Measurements from ENCODE around the gene FAM228B.
"Not testable (repeated sequence)": the region's sequence is repeated elsewhere in the genome, so short reads cannot be mapped to it uniquely, and the experiment has no call there.

Gene FAM228B

GRCh38 chr2:24084386-24085199 lies 38.7 kb upstream of the FAM228B start, which contains the start of gene TP53I3:
TP53I3 (minus strand) TSS chr2:24084834; CDS start chr2:24084326, 508 bp downstream.
- TF ChIP-seq MYC (IDR thresholded peaks at IDR 0.05; ENCODE audit: low read depth, low read length) (no peak), MAX (IDR thresholded peaks at IDR 0.05; ENCODE audit: low read depth, low read length) (no peak), CTCF (IDR thresholded peaks at IDR 0.05; ENCODE audit: low read depth, low read length) (peak; percentile 35)

GRCh38 chr2:24085200-24085489 lies 38.1 kb upstream of the FAM228B start:
- DNase-seq (ENCODE audit: low read depth), result no peak
- no peak for TF ChIP-seq MAX (IDR thresholded peaks at IDR 0.05; ENCODE audit: low read depth, low read length)
- TF ChIP-seq POLR2A (IDR thresholded peaks at IDR 0.05; ENCODE audit: extremely low read depth, insufficient read length), result no peak
- TF ChIP-seq CTCF (IDR thresholded peaks at IDR 0.05; ENCODE audit: low read depth, low read length), result no peak
- no peak for TF ChIP-seq MYC (IDR thresholded peaks at IDR 0.05; ENCODE audit: low read depth, low read length)
- no peak overlapping the region for H3K4me3 ChIP-seq (ENCODE audit: low read depth, low read length)

More at GRCh38 chr2:24084386-24085199, 38.7 kb upstream of the FAM228B start, which contains the start of gene TP53I3:
- no peak within 1 kb of the TSS for H3K4me3 ChIP-seq (ENCODE audit: low read depth, low read length)
- DNase-seq (ENCODE audit: low read depth), result peak; percentile 52

- no peak overlapping the region for H3K4me3 ChIP-seq (ENCODE audit: low read depth, low read length)
- DNase-seq (ENCODE audit: low read depth), result no peak
- TF ChIP-seq MYC (IDR thresholded peaks at IDR 0.05; ENCODE audit: low read depth, low read length) (no peak), POLR2A (IDR thresholded peaks at IDR 0.05; ENCODE audit: extremely low read depth, insufficient read length) (no peak), CTCF (IDR thresholded peaks at IDR 0.05; ENCODE audit: low read depth, low read length) (no peak), MAX (IDR thresholded peaks at IDR 0.05; ENCODE audit: low read depth, low read length) (no peak)
Observed at GRCh38 chr2:24086241-24086640, 37.0 kb upstream of the FAM228B start.

- no peak for DNase-seq (ENCODE audit: low read depth)
- H3K4me3 ChIP-seq (ENCODE audit: low read depth, low read length), result no peak overlapping the region
- TF ChIP-seq MYC (IDR thresholded peaks at IDR 0.05; ENCODE audit: low read depth, low read length) (no peak), MAX (IDR thresholded peaks at IDR 0.05; ENCODE audit: low read depth, low read length) (no peak), CTCF (IDR thresholded peaks at IDR 0.05; ENCODE audit: low read depth, low read length) (no peak), POLR2A (IDR thresholded peaks at IDR 0.05; ENCODE audit: extremely low read depth, insufficient read length) (no peak)
Observed at GRCh38 chr2:24087032-24087431, 36.2 kb upstream of the FAM228B start.

- DNase-seq (ENCODE audit: low read depth), result no peak
- TF ChIP-seq CTCF (IDR thresholded peaks at IDR 0.05; ENCODE audit: low read depth, low read length), result no peak
- H3K4me3 ChIP-seq (ENCODE audit: low read depth, low read length), result no peak overlapping the region
Observed at GRCh38 chr2:24088821-24089359, 34.4 kb upstream of the FAM228B start.

GRCh38 chr2:24093270-24093669 lies 30.0 kb upstream of the FAM228B start:
- not testable (repeated sequence) for DNase-seq (ENCODE audit: low read depth)

GRCh38 chr2:24095171-24095677 lies 28.0 kb upstream of the FAM228B start:
- not testable (repeated sequence) for H3K4me3 ChIP-seq (ENCODE audit: low read depth, low read length); DNase-seq (ENCODE audit: low read depth)

More at GRCh38 chr2:24093270-24093669, 30.0 kb upstream of the FAM228B start:
- not testable (repeated sequence) for H3K4me3 ChIP-seq (ENCODE audit: low read depth, low read length)

GRCh38 chr2:24100732-24101131 lies 22.5 kb upstream of the FAM228B start:
- not testable (repeated sequence) for DNase-seq (ENCODE audit: low read depth); H3K4me3 ChIP-seq (ENCODE audit: low read depth, low read length)

Data from NB4 (cell line).